ENCODE data around the gene FHOD3. TPM values are rescaled to one million over a fixed set of nuclear protein-coding genes. Genes with fewer than 3 reads are reported as not detected.

Gene FHOD3
- total RNA-seq, 1 donor from 2014 or later: 16.3 TPM

- H3K36me3 Mint-ChIP-seq: no peaks in the 10 kb centered on the region
- H3K9me3 Mint-ChIP-seq: no peaks in the 10 kb centered on the region
- no peak overlapping the region for H3K4me3 Mint-ChIP-seq
- TF ChIP-seq CTCF (IDR thresholded peaks at IDR 0.05; ENCODE audit: unreplicated experiment): no peak
- peaks cover 5% of the 10 kb centered on the region for H3K27me3 Mint-ChIP-seq (ENCODE audit: low read depth)
- H3K27ac Mint-ChIP-seq: no peak overlapping the region
- DNase-seq (ENCODE audit: low spot score in 2 of 2, unreplicated experiment in 2 of 2): no peak
- no peaks in the 10 kb centered on the region for H3K4me1 Mint-ChIP-seq
Measured at GRCh38 chr18:36470896-36471295, 173.4 kb downstream of the FHOD3 start.

- DNase-seq (ENCODE audit: low spot score in 2 of 2, unreplicated experiment in 2 of 2): no peak
- Mint-ChIP-seq H3K4me3 (no peak overlapping the region), H3K4me1 (no peaks in the 10 kb centered on the region), H3K9me3 (no peaks in the 10 kb centered on the region), H3K27me3 (ENCODE audit: low read depth) (peaks cover 5% of the 10 kb centered on the region), H3K27ac (no peak overlapping the region), H3K36me3 (no peaks in the 10 kb centered on the region)
- no peak for TF ChIP-seq CTCF (IDR thresholded peaks at IDR 0.05; ENCODE audit: unreplicated experiment)
Measured at GRCh38 chr18:36471393-36471792, 173.9 kb downstream of the FHOD3 start.

- Mint-ChIP-seq H3K4me3 (no peak overlapping the region), H3K4me1 (peaks cover 2% of the 10 kb centered on the region), H3K27me3 (ENCODE audit: low read depth) (peaks cover 5% of the 10 kb centered on the region), H3K27ac (no peak overlapping the region), H3K9me3 (no peaks in the 10 kb centered on the region), H3K36me3 (no peaks in the 10 kb centered on the region)
- DNase-seq (ENCODE audit: low spot score in 2 of 2, unreplicated experiment in 2 of 2): no peak
- TF ChIP-seq CTCF (IDR thresholded peaks at IDR 0.05; ENCODE audit: unreplicated experiment): no peak
Measured at GRCh38 chr18:36476433-36476832, 178.9 kb downstream of the FHOD3 start.

- H3K36me3 Mint-ChIP-seq: no peaks in the 10 kb centered on the region
- no peaks in the 10 kb centered on the region for H3K9me3 Mint-ChIP-seq
- peaks cover 5% of the 10 kb centered on the region for H3K27me3 Mint-ChIP-seq (ENCODE audit: low read depth)
- no peak overlapping the region for H3K27ac Mint-ChIP-seq
- DNase-seq (ENCODE audit: low spot score in 2 of 2, unreplicated experiment in 2 of 2): no peak
- TF ChIP-seq CTCF (IDR thresholded peaks at IDR 0.05; ENCODE audit: unreplicated experiment): no peak
- no peak overlapping the region for H3K4me3 Mint-ChIP-seq
- peaks cover 6% of the 10 kb centered on the region for H3K4me1 Mint-ChIP-seq
Measured at GRCh38 chr18:36477776-36478175, 180.3 kb downstream of the FHOD3 start.

- no peak for TF ChIP-seq CTCF (IDR thresholded peaks at IDR 0.05; ENCODE audit: unreplicated experiment)
- no peak overlapping the region for H3K27ac Mint-ChIP-seq
- H3K4me3 Mint-ChIP-seq: no peak overlapping the region
- H3K36me3 Mint-ChIP-seq: no peaks in the 10 kb centered on the region
- H3K4me1 Mint-ChIP-seq: peaks cover 6% of the 10 kb centered on the region
- no peak for DNase-seq (ENCODE audit: low spot score in 2 of 2, unreplicated experiment in 2 of 2)
- H3K9me3 Mint-ChIP-seq: no peaks in the 10 kb centered on the region
- H3K27me3 Mint-ChIP-seq (ENCODE audit: low read depth): no peaks in the 10 kb centered on the region
Measured at GRCh38 chr18:36481201-36481657, 183.7 kb downstream of the FHOD3 start.

- no peaks in the 10 kb centered on the region for H3K9me3 Mint-ChIP-seq
- DNase-seq (ENCODE audit: low spot score in 2 of 2, unreplicated experiment in 2 of 2): no peak
- no peaks in the 10 kb centered on the region for H3K36me3 Mint-ChIP-seq
- H3K4me1 Mint-ChIP-seq: peaks cover 6% of the 10 kb centered on the region
- no peak overlapping the region for H3K27ac Mint-ChIP-seq
- H3K27me3 Mint-ChIP-seq (ENCODE audit: low read depth): no peaks in the 10 kb centered on the region
- no peak overlapping the region for H3K4me3 Mint-ChIP-seq
- TF ChIP-seq CTCF (IDR thresholded peaks at IDR 0.05; ENCODE audit: unreplicated experiment): no peak
Measured at GRCh38 chr18:36481935-36482334, 184.4 kb downstream of the FHOD3 start.
